HG02938 (cell line): ENCODE measurements around the gene PRSS53.
"Not testable (repeated sequence)": the region's sequence is repeated elsewhere in the genome, so short reads cannot be mapped to it uniquely, and the experiment has no call there.

Source experiments
- ATAC-seq: cut with Tn5 transposase; IDR thresholded peaks from one replicate; pipeline ENCODE4 v1.9.1; 2021; ENCODE audit warnings: mild to moderate bottlenecking, moderate library complexity; ENCODE audit not compliant: unreplicated experiment

PRSS53 gene

GRCh38 chr16:31118223-31119155, 29.7 kb upstream of the PRSS53 start:
- no peak for ATAC-seq

DNA sequence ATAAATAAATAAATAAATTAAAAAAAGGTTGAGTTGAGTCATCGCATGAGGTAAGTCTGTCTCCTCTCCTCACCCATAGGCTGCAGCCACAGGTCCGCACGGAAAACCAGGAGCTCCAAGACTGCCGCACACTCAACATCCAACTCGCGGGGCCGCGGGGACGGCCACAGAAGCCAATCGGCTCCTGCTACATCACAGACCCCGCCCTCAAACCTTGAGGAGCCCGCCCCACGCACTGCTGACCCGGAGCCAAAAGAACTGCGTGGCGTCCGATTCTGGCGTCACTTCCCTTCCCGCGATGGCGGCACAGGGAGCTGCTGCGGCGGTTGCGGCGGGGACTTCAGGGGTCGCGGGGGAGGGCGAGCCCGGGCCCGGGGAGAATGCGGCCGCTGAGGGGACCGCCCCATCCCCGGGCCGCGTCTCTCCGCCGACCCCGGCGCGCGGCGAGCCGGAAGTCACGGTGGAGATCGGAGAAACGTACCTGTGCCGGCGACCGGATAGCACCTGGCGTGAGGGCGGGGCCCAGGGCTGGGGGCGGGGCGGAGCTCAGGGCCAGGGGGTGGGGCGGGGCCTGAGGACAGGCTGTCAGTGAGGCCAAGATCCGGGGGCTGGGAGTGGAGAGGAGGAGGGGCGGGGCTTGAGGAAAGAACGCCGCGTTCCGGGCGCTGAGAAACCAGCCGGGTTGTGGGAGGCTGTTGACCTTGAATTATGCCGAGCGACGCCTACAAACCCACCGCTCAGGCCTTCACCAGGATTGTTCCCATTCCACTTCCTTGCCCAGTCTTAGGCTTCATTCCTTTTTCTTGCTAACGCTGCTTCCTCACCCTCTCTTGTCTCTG, 28.9 kb upstream of the PRSS53 start, which contains the start of gene KAT8:
Gene KAT8, plus strand, starts transcription at position 281 of the 839 bp plus-strand sequence. Its CDS starts 18 bp downstream, at position 299.
- ATAC-seq, result peak; percentile 89

DNA sequence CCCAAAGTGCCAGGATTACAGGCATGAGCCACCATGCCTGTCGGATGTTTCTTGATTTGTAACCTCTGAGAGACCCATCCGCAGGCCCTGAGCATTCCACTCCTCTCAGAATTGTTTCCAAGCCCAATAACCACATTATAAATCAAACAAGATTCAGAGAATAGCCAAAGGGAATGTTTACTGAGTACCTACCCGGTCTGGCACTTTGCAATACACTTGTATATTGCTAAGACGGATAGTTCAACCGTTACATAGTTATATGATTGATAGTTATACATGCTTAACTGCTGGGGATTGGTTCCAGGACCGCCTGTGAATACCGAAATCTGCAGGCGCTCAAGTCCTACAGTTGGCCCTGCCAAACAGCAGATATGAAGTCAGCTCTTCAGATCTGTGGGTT, 25.7 kb upstream of the PRSS53 start:
- ATAC-seq, result no peak

DNA sequence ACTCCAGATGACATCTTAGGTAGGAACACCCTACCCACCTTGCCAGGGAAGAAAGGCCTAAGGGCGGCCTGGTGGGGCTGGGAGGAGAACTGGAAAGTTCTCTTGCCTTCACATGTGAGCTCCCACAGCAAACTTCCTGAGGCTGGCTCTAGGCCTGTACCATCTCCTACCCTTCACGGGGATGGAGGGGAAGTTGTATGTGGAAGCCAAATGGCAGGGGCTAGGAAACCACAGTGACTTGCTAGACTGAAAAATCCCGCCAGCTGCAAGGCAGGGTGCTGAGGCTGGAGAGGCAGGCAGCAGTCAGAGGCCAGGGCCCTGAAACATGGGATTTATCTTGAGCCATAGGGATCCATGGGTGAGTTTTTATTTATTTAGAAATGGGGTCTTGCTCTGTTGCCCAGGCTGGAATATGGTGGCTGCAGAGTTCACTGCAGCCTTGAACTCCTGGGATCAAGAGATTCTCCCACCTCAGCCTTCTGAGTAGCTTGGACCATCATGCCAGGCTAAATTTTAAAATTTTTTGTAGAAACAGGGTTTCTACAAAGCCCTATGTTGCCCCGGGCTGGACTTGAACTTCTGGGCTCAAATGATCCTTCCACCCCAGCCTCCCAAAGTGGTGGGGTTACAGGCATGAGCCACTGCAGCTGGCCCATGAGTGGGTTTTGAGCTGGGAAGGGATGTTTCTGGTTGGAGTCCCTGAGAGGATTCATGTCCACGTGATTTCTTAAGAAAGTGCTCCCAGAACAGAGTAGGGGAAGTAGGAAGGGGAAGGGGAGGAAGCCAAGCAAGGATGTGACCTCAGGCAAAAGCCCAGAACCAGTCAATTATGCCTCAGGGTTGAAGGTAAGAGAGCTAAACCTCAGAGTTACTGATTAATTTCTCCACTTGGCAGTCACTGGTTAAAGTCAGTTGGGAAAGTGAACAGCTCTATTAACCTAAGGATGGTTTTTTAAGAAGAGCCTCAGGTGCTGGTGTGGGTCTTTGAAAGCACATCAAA, 24.7 kb upstream of the PRSS53 start:
- ATAC-seq, result no peak

GRCh38 chr16:31112711-31113110, 24.0 kb upstream of the PRSS53 start:
- no peak for ATAC-seq

DNA sequence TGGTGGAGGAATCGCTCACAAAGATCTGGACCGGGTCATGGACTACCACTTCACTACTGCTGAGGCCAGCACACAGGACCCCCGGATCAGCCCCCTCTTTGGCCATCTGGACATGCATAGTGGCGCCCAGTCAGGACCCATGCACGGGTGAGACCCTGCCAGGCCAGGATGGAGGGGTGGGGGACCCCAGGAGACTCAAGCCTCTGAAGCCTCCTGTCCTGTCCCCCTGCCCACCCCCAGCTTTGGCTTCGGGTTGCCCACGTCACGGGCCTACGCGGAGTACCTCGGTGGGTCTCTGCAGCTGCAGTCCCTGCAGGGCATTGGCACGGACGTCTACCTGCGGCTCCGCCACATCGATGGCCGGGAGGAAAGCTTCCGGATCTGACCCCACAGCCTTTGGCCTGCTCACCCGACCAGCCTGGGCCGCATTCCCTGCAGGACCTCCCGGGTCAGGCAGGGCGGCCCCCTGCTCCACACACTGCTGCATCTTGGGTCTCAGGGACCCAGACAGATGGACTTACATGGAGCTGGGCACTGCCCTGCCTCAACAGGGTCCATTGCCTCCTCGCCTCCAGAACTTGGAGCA, 23.2 kb upstream of the PRSS53 start:
- ATAC-seq, result no peak

GRCh38 chr16:31110106-31111034, 21.6 kb upstream of the PRSS53 start:
- no peak for ATAC-seq

DNA sequence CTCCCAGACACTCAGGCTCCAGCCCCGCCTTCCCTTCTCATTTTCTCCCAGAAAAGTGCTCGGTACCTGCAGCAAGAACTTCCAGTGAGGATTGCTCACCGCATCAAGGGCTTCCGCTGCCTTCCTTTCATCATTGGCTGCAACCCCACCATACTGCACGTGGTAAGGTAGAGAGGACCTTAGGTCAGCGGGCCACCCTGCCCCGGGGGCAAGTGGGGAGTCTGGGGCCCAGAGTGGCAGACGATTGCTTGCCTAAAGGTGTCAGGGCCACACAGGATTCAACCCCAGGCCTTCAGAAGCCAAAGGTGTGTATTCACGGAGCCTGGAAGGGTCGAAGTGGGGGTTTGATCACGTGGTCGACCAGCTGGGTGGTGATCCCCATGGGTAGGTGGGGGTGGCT, 20.9 kb upstream of the PRSS53 start:
- no peak for ATAC-seq

DNA sequence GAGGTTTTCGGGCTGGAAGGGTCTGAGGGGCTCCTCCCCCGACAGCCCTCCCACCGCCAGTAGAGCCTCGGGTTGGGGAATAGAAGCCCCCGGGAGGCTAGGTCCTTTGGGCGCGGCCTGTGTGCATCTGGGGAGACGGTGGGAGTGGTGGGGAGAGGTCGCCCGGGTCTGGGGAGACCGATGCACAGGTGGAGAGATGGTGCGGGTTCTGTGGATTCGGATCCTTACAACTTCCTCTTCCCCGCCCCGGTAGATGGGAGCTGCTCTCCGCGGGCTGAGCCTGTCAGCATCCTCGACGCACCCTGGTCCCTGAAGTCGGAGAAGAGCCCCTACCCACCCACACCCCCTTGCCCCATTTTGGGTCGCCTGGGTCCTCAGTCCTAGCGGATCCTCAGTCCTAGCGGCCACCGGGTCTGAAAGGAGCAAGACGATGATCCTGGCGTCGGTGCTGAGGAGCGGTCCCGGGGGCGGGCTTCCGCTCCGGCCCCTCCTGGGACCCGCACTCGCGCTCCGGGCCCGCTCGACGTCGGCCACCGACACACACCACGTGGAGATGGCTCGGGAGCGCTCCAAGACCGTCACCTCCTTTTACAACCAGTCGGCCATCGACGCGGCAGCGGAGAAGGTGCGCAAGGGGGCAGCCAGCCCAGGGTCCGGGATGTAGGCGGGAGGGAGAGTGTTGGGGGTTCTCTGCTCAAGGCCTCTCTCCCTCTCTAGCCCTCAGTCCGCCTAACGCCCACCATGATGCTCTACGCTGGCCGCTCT, 20.2 kb upstream of the PRSS53 start:
- no peak for ATAC-seq

GRCh38 chr16:31108035-31108793, 19.5 kb upstream of the PRSS53 start, which contains the start of gene BCKDK:
BCKDK (plus strand) TSS chr16:31108386; CDS start chr16:31109224, 838 bp downstream.
- ATAC-seq, result peak; percentile 68

GRCh38 chr16:31107465-31107867, 18.7 kb upstream of the PRSS53 start:
- peak; percentile 59 for ATAC-seq

DNA sequence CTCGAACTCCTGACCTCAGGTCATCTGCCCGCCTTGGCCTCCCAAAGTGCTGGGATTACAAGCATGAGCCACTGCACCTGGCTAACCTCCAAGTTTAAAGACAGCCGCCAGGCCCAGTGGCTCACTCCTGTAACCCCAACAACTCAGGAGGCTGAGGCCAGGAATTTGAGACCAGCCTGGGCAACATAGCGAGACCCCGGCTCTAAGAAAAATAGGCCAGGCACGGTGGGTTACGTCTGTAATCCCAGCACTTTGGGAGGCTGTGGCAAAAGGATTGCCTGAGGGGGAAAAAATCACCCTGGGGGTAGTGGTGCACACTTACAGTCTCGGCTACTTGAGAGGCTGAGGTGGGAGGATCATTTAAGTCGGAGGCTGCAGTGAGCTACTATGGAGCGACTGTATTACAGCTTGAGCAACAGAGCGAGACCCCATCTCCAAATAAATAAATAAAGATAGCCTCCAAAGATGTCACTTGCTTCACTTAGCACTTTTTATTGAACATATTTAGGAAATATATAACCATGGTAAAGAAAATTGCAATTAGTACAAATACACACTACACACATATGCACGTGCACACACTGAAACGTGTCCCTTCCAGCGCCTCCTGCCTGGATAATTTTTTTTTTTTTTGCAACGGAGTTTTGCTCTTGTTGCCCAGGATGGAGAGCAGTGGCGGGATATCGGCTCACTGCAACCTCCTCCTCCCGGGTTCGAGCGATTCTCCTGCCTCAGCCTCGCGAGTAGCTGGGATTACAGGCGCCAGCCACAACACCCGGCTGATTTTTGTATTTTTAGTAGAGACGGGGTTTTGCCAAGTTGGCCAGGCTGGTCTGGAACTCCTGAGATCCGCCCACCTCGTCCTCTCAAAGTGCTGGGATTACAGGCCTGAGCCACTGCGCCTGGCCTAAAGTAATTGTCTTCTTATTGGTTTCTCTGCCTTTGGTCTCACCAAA, 18.0 kb upstream of the PRSS53 start:
- no peak for ATAC-seq

GRCh38 chr16:31105677-31106213, 17.0 kb upstream of the PRSS53 start:
- ATAC-seq, result no peak

DNA sequence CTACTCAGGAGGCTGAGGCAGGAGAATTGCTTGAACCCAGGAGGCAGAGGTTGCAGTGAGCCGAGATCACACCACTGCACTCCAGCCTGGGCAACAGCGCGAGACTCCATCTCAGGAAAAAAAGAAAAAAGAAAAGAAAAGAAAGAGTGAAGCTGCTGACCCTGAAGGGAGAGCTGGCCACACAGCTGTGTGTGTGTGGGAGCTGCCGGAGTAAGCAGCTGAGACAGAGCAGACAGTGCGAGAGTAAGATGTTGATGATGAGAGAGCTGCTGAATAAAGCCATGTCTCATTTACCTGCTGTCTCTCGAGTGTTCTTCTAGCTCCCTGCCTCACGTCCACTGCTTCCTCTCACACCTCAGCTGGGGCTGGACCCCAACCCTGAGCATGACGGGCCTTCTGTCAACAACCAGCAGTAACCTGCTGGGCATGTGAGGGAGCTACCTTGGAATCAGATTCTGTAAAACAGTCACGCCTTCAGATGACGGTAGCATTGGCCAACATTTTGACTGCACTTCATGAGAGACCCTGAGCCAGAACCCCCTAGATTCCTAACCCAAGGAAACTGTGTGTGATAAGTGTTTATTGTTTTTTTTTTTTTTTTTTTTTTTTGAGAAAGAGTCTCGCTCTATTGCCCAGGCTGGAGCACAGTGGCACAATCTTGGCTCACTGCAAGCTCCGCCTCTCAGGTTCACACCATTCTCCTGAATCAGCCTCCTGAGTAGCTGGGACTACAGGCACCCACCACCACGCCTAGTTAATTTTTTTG, 12.3 kb upstream of the PRSS53 start:
- not testable (repeated sequence) for ATAC-seq
